Activated CD8-positive, alpha-beta memory T cell treated with anti-CD3 and anti-CD28 coated beads, Interleukin-2, amount 50 U/mL, for 1 hour (primary cell): ENCODE results near the gene WDFY4.

ENCODE experiments used
- DNase-seq: peaks from one replicate; pipeline ENCODE4 v3.0.0-alpha.2; 2020; ENCODE audit errors: extremely low read depth

WDFY4 gene

DNA sequence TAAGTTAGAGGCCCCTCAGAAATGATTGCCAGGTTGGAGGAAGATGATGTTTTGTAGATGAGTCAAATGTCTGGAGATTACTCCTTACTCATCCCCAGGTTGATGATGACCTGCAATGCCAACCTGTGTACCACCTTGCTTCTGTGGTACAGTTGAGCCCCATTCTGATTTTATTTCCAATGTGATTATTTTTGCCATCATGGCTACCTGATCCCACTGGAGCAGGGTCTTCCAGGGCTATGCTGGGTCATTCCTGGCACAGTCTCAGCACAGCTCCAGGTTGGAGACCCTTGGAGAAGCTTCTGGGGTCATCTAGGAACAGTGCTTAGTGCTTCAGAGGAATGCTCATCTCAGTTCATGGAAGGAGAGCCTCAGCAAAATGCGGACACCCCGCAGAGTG, 220.6 kb downstream of the WDFY4 start:
- DNase-seq: no peak

DNA sequence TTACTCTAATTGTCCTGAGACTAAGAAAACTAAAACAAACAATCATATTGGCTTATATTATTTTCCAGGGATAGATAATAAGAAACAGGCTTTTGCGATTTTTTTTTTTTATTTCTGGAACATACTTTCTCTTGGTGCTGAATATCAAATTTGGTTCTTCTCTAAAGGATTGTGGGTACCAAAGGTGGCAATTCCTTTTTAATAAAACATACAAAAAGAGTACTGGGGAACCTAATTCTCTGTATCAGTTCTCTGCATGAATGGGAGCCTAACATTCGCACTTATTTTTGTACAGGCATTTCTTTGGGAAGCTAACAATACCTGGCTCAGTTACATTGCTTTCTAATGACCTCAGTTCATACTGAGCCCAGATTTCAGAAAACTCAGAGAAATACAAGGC, 222.2 kb downstream of the WDFY4 start:
- DNase-seq: no peak

DNA sequence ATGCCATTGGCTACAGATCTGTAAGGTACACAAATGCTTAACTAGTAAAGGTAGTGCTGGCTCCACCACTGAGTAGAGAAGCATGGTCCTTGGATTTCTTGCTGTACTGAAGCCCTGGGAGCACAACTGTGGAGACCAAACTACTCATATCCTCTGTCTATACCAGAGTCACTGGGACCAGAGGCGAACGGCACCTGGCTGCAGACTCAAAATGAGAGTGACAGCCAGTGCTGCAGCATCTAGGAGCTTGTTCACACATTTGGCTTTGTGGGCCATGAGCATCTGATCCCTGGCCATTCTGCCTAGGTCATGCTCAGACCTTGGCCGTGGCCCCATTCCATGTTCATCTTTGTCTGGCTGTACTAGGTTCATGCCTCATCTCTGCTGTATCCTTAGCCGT, 223.1 kb downstream of the WDFY4 start:
- DNase-seq: no peak

DNA sequence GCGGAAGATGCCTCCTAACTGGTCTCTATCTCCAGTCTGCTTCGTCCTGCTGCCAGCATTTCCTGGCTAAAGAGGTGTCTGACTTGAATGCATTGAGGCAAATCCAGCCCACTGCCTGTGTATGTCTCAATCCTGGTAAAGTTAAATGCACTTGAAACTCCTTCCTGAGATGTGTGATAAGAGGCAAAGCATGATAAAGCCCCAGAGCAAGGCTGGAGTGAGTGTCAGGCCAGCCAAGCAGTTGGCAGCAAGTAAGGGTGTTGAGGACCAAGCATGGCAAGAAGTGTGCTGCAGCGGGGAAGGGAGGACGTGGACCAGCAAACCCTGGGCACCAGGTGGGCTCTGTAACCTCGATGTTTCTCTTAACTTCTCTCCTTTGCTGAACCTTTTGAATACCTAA, 225.9 kb downstream of the WDFY4 start:
- no peak for DNase-seq

GRCh38 chr10:48913674-48914073, 229.0 kb downstream of the WDFY4 start:
- no peak for DNase-seq

- no peak for DNase-seq
Measured at GRCh38 chr10:48923748-48924147, 239.1 kb downstream of the WDFY4 start.

DNA sequence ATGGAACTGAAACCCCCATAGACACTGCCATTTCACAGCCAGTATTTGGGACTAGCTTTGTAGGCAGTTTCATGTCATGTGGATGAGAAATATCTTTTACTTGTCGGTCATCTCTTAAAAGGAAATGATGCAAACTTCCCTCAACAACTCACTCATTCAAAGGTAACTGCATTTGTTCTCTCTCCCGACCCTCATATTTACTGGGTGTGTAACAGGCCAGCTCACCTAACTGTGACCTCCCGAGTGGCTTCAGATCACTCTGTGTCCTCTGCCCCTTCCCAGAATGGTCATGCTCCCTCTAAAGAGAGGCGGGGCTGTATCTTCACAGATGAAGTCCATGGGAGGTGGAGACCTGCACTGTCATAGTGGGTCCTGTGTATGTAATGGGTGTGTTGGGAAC, 240.3 kb downstream of the WDFY4 start:
- no peak for DNase-seq

DNA sequence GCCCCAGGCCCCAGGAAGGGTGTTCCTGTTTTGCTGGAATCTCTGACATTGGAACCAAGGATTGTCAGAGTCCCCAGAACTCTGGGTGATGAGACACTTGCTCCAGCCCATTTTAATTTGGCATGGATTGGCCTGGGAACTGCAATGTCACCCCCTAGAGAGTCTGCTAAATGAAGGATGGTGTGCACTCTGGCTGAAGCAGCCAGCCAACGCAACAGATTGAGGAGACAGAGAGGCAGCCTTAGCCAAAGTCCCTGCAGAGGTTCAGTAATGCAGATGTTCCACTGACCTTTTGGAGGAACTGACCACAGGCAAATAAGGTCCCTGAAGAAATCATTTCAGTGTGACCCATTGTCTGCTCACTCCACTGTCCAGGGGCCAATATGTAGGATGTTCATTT, 241.6 kb downstream of the WDFY4 start:
- no peak for DNase-seq

- DNase-seq: no peak
Measured at GRCh38 chr10:48926764-48927540, 242.3 kb downstream of the WDFY4 start.

DNA sequence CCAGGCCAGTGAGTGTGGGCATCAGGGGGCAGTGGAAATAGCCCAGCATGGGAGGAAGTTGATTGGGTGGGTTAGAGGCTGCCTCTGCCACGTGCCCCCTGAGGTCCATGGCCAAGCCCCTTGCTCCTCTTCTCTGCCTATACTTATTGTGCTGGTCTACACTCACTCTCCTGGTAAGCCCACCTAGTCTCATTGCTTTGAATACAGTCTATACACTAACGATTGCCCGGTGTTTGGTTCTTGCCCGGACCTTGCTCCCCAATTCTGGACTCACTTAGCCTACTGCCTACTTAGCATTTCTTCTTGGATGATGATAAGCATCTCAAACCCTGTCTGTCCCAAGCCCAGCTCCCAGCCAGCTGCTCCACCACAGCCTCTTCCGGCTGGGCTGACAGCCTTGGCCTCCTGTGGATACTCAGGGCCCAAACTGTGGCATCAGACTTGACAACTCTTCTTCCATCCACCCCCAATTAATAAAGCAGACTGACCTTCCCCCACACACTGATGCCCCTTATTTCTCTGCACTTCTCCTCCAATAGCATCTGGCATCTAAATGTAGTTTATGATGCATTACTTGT, 244.8 kb downstream of the WDFY4 start:
- no peak for DNase-seq

DNA sequence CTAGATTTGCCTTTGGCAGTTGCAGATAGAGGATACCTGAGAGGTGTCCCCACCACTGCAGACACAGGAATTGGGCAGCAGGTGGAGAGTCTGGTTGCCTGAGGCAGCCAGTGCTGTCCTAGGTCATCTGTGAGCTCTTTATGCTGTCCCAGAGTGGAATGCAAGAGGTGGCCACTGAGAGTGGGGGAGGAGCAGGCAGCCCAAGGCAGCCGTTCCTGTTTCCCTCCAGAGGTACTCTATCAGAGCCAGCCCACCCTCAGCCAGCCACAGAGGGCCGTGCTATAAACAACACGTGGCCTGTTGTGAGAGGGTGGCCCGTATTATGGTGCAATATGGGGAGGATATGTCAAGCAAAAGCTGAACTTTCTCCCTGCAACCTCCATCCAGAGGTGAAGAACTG, 246.5 kb downstream of the WDFY4 start:
- DNase-seq: no peak

- no peak for DNase-seq
Measured at GRCh38 chr10:48932831-48933664, 248.4 kb downstream of the WDFY4 start.

GRCh38 chr10:48934672-48935501, 250.2 kb downstream of the WDFY4 start:
- DNase-seq: no peak

GRCh38 chr10:48935577-48935976, 250.9 kb downstream of the WDFY4 start:
- DNase-seq: no peak

DNA sequence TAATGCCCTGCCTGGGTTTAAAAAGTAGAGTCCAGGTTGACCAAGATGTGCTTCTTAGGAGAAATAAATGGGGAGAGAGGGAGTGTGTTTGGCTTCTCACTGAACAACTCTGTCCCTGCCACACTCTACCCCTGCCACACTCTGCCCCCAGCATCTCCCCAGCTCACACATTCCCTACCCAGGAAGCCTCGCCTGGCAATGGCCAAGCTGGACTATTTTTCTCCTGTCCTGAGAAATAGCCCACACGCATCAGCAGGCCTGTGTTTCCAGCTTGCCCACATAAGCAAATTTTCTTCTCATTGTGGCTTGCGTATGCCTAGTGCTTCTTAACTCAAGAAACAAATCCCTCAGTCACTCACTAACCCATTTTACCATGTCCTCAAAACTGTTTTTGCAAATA, 253.1 kb downstream of the WDFY4 start:
- no peak for DNase-seq

GRCh38 chr10:48938281-48938680, 253.6 kb downstream of the WDFY4 start:
- DNase-seq: no peak

DNA sequence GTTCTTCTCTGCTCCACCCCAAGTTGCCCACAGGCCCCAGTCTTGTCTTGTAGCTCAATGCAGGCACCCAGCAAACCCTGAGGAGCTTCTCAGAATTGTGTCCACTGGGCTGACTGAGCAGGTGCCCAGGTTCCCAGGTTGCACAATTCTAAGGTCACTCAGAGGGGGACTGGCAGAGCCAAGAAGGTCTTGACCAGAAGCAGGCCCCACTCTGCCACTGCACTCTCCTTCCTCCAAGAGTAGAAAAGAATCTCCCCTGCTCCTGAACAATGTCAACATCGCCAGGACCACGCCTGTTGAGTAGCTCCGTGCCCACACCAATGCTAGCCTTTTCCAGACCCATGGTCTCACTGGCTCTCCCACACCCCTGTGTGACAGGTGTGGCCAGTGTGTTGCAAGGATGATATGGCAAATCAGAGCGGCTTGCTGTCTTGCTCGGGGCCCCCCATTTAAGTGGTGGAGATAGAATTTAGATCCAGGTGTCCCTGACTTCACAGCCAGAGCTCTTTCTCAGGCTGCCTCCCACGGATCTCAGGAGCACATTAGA, 254.4 kb downstream of the WDFY4 start:
- DNase-seq: no peak

DNA sequence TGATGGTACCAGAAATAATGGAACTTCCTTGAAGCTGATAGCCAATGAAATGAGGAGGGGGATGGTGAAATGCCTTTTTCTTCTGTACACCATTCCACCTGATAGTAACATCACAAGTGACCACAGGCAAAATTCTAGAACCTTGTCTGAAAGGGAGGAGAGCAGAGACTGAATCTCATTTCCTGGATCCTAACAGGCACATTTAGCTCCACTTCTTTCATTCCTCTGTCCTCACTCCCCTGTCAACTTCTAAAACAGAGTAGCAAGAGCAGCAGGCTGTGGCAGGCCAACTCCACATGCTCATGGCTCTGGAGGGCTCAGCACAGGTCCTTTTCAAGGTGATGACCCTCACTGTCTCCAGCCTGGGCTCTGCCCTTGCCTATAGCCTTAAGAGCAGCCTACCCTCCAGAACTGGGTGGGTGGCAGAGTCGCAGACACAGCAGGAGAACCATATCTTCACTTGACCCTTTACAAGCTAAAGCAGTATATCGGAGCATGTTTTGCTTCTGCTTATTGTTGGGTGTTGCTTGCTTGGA, 255.2 kb downstream of the WDFY4 start, which contains the start of gene LRRC18:
Gene LRRC18, minus strand, starts transcription at position 51 of the 536 bp plus-strand sequence. CDS start 25,685 bp downstream, outside the sequence.
- no peak for DNase-seq

GRCh38 chr10:48940372-48940771, 255.7 kb downstream of the WDFY4 start:
- DNase-seq: no peak

DNA sequence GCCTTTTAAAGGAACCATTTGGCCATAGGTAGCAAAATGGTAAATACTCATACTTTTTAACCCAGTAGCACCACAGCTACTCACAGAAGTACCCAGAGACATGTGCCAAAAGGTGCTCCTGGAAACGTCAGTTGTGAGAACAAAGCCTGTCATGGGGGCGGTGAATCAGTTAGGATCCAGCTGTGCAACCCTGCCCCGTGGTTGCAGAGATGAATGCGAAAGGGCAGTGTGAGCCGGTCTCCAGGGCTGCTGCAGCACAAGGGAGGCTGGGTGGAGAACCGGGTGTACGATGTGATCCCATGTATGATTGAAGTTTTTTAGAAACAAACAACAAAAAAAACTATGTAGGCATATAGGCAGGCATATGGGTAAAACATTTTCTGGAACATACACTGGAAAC, 256.3 kb downstream of the WDFY4 start:
- no peak for DNase-seq

DNA sequence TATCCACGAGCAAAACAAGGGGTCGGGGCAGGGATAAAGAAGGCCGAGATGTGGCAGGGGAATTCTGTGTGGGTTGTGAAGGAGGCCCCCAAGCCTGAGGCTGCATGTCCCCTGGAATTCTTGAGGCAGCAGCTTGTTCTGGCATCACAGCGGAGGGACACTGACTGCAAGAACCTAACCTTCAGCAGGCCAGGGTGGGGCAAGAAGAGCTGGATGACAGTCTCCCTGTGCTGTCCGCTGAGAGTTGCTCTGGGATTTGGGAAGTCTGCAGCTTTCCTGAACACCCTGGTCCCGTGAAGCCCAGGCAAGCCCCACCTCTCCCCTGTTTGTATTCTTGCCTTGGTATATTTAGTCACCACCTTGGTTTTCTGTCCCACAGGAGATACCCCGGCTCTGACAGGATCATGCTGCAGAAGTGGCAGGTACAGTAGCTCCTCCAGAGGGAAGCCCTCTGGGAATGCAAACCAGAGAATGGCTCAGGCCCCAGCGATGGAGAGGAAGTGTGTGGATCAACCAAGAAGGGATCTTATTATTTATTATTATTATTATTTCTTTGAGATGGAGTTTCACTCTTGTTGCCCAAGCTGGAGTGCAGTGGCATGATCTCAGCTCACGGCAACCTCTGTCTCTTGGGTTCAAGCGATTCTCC, 256.9 kb downstream of the WDFY4 start:
- DNase-seq: no peak
